H1 (cell line): ENCODE data around the gene NPTXR. TPM values are rescaled to one million over a fixed set of nuclear protein-coding genes. Genes with fewer than 3 reads are reported as not detected.

ENCODE experiments used
- CHD7 ChIP-seq: fragments of 300-600 bp; sonication (generic); IDR thresholded peaks from 2 replicates; pipeline ENCODE4 v1.7.1; 2012; ENCODE audit warnings: low read length, moderate library complexity, mild to moderate bottlenecking, inconsistent platforms; ENCODE audit not compliant: insufficient replicate concordance
- NRF1 ChIP-seq: IDR thresholded peaks from 2 replicates; pipeline ENCODE4 v1.6.1; 2011; ENCODE audit warnings: mild to moderate bottlenecking, low read depth, low read length, improper control_type of control experiment
- polyA plus RNA-seq, 7 experiments: library from polyadenylated mRNA; depleted of rRNA in 3 of 7; stranded (reverse) in 5 of 7; unstranded in 2 of 7; fragments of >200 nt in 5 of 7; fragments of 200-250 nt in 2 of 7; gene quantifications; 1 replicate in 5 of 7; 2 replicates in 1 of 7; 4 replicates in 1 of 7; pipeline versions ENCODE4 v1.2.1 to v1.2.3, GENCODE V29; 2011 to 2013; ENCODE audit warnings: missing spikeins in 2 of 7, mixed read lengths in 2 of 7
- total RNA-seq: library from RNA; stranded (reverse); fragmentation: NEBNext Ultra II Directional; extraction: Animal tissue kit (Norgen Biotek cat#: 25700); gene quantifications from 2 replicates; pipeline ENCODE4 v1.2.1, GENCODE V29; 2021

NPTXR gene
- total and polyA plus RNA-seq, 2 of the 8 experiments (the other 6 are each of a cell fraction or from before 2014, with no cell fraction given), result 3.7 to 6.4 TPM

- TF ChIP-seq CHD7, result no peak
- TF ChIP-seq NRF1, result no peak
- TF ChIP-seq, all 59 proteins: peak for 0
These were observed 71.3 kb downstream of the NPTXR start (continued) for GRCh38 chr22:38772623-38772873.
